Measurements from ENCODE around the gene TP53RK.

DNA sequence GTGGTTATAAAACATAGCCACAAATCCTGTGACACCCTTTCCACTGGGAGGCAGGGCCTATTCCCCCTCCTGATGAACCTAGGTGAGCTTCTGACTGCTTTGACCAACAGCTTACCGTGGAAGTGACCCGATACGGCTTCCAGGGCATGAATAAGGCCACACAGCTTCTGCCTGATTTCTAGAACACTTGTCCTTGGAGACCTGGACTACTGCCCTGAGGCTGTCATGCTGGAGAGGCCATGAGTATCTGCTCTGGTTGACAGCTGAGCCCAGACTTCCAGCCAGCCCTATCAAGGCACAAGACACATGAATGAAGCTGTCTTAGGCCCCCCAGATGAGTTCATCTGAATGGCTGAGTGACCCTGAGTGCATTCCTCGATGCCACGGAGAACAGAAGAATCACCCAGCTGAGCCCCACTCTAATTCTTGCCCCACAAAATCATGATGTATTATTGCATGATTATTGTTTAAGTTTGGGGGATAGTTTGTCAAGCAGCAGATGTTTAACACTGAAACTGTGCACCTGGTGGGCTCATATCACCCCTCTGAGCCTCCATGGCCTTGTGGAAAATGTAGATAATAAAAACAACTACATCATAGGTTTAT is 16.6 kb downstream of the TP53RK start:
- TF ChIP-seq, protein P1, sequence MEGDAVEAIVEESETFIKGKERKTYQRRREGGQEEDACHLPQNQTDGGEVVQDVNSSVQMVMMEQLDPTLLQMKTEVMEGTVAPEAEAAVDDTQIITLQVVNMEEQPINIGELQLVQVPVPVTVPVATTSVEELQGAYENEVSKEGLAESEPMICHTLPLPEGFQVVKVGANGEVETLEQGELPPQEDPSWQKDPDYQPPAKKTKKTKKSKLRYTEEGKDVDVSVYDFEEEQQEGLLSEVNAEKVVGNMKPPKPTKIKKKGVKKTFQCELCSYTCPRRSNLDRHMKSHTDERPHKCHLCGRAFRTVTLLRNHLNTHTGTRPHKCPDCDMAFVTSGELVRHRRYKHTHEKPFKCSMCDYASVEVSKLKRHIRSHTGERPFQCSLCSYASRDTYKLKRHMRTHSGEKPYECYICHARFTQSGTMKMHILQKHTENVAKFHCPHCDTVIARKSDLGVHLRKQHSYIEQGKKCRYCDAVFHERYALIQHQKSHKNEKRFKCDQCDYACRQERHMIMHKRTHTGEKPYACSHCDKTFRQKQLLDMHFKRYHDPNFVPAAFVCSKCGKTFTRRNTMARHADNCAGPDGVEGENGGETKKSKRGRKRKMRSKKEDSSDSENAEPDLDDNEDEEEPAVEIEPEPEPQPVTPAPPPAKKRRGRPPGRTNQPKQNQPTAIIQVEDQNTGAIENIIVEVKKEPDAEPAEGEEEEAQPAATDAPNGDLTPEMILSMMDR (IDR thresholded peaks at IDR 0.05) = no peak
- TF ChIP-seq POLR2A (IDR thresholded peaks at IDR 0.05) = no peak

All from Peyer's patch (tissue), 4 donors.